ENCODE data around the gene PLXNA4.

DNA sequence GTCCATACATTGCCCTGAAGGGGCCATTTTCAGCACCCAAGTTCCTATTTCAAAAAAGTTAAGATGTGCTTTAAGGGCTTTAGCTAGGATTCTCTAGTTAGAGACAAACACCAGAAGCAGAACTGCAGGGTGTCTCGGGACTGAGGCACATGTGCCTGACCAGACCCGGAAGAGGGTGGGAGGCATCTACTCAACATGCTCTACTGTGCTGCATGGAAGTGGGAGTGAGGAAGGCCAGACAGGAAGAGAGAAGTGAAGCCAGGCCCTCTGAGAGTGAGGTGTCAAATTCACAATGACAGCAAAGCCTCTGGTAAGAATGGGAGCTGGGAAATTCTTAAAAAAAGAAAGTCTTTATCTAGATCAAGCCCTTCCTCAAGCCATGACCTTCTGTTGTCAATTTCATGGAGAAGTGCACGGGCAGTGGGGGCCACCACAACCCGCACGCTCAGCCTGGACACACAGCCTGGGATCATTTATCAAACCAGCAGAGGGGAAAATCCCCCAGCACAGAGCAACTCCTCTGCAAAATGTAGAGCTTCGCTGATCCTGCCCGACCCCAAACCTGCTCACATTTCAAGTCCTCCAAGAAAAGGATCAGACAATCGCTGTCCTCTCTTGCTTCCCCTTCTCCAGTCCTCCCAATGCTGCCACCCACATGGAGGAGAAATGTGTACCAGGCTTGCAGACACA is 38.7 kb downstream of the PLXNA4 start:
- TF ChIP-seq, protein P1, sequence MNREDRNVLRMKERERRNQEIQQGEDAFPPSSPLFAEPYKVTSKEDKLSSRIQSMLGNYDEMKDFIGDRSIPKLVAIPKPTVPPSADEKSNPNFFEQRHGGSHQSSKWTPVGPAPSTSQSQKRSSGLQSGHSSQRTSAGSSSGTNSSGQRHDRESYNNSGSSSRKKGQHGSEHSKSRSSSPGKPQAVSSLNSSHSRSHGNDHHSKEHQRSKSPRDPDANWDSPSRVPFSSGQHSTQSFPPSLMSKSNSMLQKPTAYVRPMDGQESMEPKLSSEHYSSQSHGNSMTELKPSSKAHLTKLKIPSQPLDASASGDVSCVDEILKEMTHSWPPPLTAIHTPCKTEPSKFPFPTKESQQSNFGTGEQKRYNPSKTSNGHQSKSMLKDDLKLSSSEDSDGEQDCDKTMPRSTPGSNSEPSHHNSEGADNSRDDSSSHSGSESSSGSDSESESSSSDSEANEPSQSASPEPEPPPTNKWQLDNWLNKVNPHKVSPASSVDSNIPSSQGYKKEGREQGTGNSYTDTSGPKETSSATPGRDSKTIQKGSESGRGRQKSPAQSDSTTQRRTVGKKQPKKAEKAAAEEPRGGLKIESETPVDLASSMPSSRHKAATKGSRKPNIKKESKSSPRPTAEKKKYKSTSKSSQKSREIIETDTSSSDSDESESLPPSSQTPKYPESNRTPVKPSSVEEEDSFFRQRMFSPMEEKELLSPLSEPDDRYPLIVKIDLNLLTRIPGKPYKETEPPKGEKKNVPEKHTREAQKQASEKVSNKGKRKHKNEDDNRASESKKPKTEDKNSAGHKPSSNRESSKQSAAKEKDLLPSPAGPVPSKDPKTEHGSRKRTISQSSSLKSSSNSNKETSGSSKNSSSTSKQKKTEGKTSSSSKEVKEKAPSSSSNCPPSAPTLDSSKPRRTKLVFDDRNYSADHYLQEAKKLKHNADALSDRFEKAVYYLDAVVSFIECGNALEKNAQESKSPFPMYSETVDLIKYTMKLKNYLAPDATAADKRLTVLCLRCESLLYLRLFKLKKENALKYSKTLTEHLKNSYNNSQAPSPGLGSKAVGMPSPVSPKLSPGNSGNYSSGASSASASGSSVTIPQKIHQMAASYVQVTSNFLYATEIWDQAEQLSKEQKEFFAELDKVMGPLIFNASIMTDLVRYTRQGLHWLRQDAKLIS (CRISPR knock-in tag; IDR thresholded peaks at IDR 0.05; ENCODE audit: borderline replicate concordance), result no peak
- TF ChIP-seq GABPB1 (CRISPR knock-in tag; IDR thresholded peaks at IDR 0.05) (no peak), CREB1 (CRISPR knock-in tag; IDR thresholded peaks at IDR 0.05) (no peak), ESRRA (CRISPR knock-in tag; IDR thresholded peaks at IDR 0.05; ENCODE audit: borderline replicate concordance) (no peak), ZNF138 (CRISPR knock-in tag; conservative IDR thresholded peaks at IDR 0.05) (no peak), JUN (CRISPR knock-in tag; IDR thresholded peaks at IDR 0.05) (no peak)
- TF ChIP-seq, protein P2, sequence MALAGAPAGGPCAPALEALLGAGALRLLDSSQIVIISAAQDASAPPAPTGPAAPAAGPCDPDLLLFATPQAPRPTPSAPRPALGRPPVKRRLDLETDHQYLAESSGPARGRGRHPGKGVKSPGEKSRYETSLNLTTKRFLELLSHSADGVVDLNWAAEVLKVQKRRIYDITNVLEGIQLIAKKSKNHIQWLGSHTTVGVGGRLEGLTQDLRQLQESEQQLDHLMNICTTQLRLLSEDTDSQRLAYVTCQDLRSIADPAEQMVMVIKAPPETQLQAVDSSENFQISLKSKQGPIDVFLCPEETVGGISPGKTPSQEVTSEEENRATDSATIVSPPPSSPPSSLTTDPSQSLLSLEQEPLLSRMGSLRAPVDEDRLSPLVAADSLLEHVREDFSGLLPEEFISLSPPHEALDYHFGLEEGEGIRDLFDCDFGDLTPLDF (CRISPR knock-in tag; IDR thresholded peaks at IDR 0.05), result no peak
- TF ChIP-seq, protein P3, sequence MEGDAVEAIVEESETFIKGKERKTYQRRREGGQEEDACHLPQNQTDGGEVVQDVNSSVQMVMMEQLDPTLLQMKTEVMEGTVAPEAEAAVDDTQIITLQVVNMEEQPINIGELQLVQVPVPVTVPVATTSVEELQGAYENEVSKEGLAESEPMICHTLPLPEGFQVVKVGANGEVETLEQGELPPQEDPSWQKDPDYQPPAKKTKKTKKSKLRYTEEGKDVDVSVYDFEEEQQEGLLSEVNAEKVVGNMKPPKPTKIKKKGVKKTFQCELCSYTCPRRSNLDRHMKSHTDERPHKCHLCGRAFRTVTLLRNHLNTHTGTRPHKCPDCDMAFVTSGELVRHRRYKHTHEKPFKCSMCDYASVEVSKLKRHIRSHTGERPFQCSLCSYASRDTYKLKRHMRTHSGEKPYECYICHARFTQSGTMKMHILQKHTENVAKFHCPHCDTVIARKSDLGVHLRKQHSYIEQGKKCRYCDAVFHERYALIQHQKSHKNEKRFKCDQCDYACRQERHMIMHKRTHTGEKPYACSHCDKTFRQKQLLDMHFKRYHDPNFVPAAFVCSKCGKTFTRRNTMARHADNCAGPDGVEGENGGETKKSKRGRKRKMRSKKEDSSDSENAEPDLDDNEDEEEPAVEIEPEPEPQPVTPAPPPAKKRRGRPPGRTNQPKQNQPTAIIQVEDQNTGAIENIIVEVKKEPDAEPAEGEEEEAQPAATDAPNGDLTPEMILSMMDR (IDR thresholded peaks at IDR 0.05), result no peak
- TF ChIP-seq, protein P4, sequence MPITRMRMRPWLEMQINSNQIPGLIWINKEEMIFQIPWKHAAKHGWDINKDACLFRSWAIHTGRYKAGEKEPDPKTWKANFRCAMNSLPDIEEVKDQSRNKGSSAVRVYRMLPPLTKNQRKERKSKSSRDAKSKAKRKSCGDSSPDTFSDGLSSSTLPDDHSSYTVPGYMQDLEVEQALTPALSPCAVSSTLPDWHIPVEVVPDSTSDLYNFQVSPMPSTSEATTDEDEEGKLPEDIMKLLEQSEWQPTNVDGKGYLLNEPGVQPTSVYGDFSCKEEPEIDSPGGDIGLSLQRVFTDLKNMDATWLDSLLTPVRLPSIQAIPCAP (CRISPR knock-in tag; IDR thresholded peaks at IDR 0.05), result no peak
- TF ChIP-seq, protein P5, sequence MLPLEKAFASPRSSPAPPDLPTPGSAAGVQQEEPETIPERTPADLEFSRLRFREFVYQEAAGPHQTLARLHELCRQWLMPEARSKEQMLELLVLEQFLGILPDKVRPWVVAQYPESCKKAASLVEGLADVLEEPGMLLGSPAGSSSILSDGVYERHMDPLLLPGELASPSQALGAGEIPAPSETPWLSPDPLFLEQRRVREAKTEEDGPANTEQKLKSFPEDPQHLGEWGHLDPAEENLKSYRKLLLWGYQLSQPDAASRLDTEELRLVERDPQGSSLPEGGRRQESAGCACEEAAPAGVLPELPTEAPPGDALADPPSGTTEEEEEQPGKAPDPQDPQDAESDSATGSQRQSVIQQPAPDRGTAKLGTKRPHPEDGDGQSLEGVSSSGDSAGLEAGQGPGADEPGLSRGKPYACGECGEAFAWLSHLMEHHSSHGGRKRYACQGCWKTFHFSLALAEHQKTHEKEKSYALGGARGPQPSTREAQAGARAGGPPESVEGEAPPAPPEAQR (CRISPR knock-in tag; IDR thresholded peaks at IDR 0.05), result no peak

Measured in WTC11 (cell line).